IMR-90 (cell line): ENCODE results near the gene SYT5. TPM values are rescaled to one million over a fixed set of nuclear protein-coding genes. Genes with fewer than 3 reads are reported as not detected.

ENCODE experiments used
- ATAC-seq: fragments of 200-7000 bp; cut with Tn5 transposase; 2 replicates; pipeline ENCODE4 v1.9.1; 2020; ENCODE audit warnings: low read depth, mild to moderate bottlenecking, moderate library complexity
- BruUV-seq: library from RNA; stranded (reverse); fragments of 400-500 nt; replicated peaks from 2 replicates; lab custom pipeline; 2021; lab: Mats Ljungman, UMichigan
- CTCF ChIA-PET: fragments of 300-600 bp; formaldehyde crosslinking; extraction: SDS; loops from one replicate; lab custom pipeline; 2021; ENCODE audit warnings: antibody characterized with exemption; lab: Yijun Ruan, JAX
- POLR2A ChIA-PET: fragments of 300-600 bp; sonication (Branson Sonifier 250); formaldehyde crosslinking; loops from one replicate; lab custom pipeline; 2022; ENCODE audit warnings: antibody characterized with exemption; ENCODE audit not compliant: unreplicated experiment; lab: Charles Lee
- DNase-seq: peaks from one replicate; pipeline ENCODE4 v3.0.0; 2013
- H2AFZ ChIP-seq: replicated peaks from 2 replicates; pipeline ENCODE3; 2013; ENCODE audit warnings: low read length, mild to moderate bottlenecking; ENCODE audit not compliant: poor library complexity
- H2AK5ac ChIP-seq: 2 replicates; pipeline ENCODE4 v1.6.1; 2013; ENCODE audit warnings: low read depth, low read length, inconsistent platforms
- H2AK9ac ChIP-seq: replicated peaks from 2 replicates; pipeline ENCODE3; 2013; ENCODE audit warnings: mild to moderate bottlenecking, low read depth, low read length, moderate library complexity; ENCODE audit not compliant: poor library complexity
- H2BK120ac ChIP-seq: 2 replicates; pipeline ENCODE4 v1.6.1; 2013; ENCODE audit warnings: low read depth, low read length, inconsistent platforms
- H2BK15ac ChIP-seq: 3 replicates; pipeline ENCODE4 v1.6.1; 2013; ENCODE audit warnings: low read depth, low read length, inconsistent platforms
- H2BK20ac ChIP-seq: 2 replicates; pipeline ENCODE4 v1.6.1; 2013; ENCODE audit warnings: low read depth, mild to moderate bottlenecking, inconsistent platforms, low read length, moderate library complexity
- H2BK5ac ChIP-seq: 2 replicates; pipeline ENCODE4 v1.6.1; 2013; ENCODE audit warnings: mild to moderate bottlenecking, low read depth, low read length, inconsistent platforms; ENCODE audit not compliant: poor library complexity, severe bottlenecking
- H3K14ac ChIP-seq: replicated peaks from 2 replicates; pipeline ENCODE4 v1.6.1; 2013; ENCODE audit warnings: low read depth, low read length, inconsistent platforms
- H3K18ac ChIP-seq: 2 replicates; pipeline ENCODE4 v1.6.1; 2013; ENCODE audit warnings: low read depth, low read length, control low read depth
- H3K23ac ChIP-seq: 2 replicates; pipeline ENCODE4 v1.6.1; 2013; ENCODE audit warnings: low read depth, low read length, inconsistent platforms
- H3K27ac ChIP-seq: 2 replicates; pipeline ENCODE4 v1.5.1; 2013; ENCODE audit warnings: mild to moderate bottlenecking, control low read depth, low read length; ENCODE audit not compliant: insufficient read depth
- H3K27me3 ChIP-seq: 2 replicates; pipeline ENCODE4 v1.6.1; 2013; ENCODE audit warnings: low read length; ENCODE audit not compliant: control insufficient read depth, insufficient read depth
- H3K36me3 ChIP-seq: 2 replicates; pipeline ENCODE4 v1.6.1; 2013; ENCODE audit warnings: low read length, mixed read lengths; ENCODE audit not compliant: control insufficient read depth, insufficient read depth
- H3K4ac ChIP-seq: 2 replicates; pipeline ENCODE4 v1.6.1; 2013; ENCODE audit warnings: low read depth, low read length, inconsistent platforms
- H3K4me1 ChIP-seq: 2 replicates; pipeline ENCODE4 v1.6.1; 2013; ENCODE audit warnings: low read length, mixed read lengths; ENCODE audit not compliant: control insufficient read depth, insufficient read depth
- H3K4me2 ChIP-seq: 2 replicates; pipeline ENCODE4 v1.6.1; 2013; ENCODE audit warnings: low read depth, mild to moderate bottlenecking, control low read depth, low read length, moderate library complexity
- H3K4me3 ChIP-seq: 2 replicates; pipeline ENCODE4 v1.5.1; 2013; ENCODE audit warnings: low read depth, mild to moderate bottlenecking, control low read depth, low read length, moderate library complexity; ENCODE audit not compliant: insufficient read depth
- H3K56ac ChIP-seq: 2 replicates; pipeline ENCODE4 v1.6.1; 2013; ENCODE audit warnings: low read length, inconsistent platforms; ENCODE audit not compliant: insufficient read depth; ENCODE audit errors: extremely low read depth
- H3K79me1 ChIP-seq, 2 experiments: 2 replicates each; pipeline ENCODE4 v1.6.1; 2013; ENCODE audit warnings: low read length in 2 of 2, inconsistent platforms in 1 of 2, low read depth in 1 of 2
- H3K9ac ChIP-seq: 2 replicates; pipeline ENCODE4 v1.6.1; 2013; ENCODE audit warnings: low read depth, low read length, control low read depth
- H3K9me1 ChIP-seq: 2 replicates; pipeline ENCODE4 v1.6.1; 2013; ENCODE audit warnings: low read length, inconsistent platforms; ENCODE audit not compliant: insufficient read depth
- H3K9me3 ChIP-seq: 2 replicates; pipeline ENCODE4 v1.6.1; 2013; ENCODE audit warnings: low read length; ENCODE audit not compliant: control insufficient read depth, insufficient read depth
- H4K20me1 ChIP-seq: 2 replicates; pipeline ENCODE4 v1.6.1; 2013; ENCODE audit warnings: low read length, inconsistent platforms; ENCODE audit not compliant: insufficient read depth
- H4K5ac ChIP-seq: 2 replicates; pipeline ENCODE4 v1.6.1; 2013; ENCODE audit warnings: mild to moderate bottlenecking, low read depth, low read length, control low read depth
- H4K8ac ChIP-seq, 2 experiments: 2 replicates each; pipeline ENCODE4 v1.6.1; 2013; ENCODE audit warnings: low read depth in 2 of 2, low read length in 2 of 2, control low read depth in 1 of 2, inconsistent platforms in 1 of 2
- H4K91ac ChIP-seq: 2 replicates; pipeline ENCODE4 v1.6.1; 2013; ENCODE audit warnings: low read depth, low read length, inconsistent platforms; ENCODE audit not compliant: insufficient read depth
- CTCF ChIP-seq: conservative IDR thresholded peaks from 2 replicates; pipeline ENCODE4 v1.5.1; 2012; ENCODE audit warnings: mild to moderate bottlenecking, low read depth, low read length, improper control_type of control experiment
- ELK1 ChIP-seq: fragments of 150-350 bp; IDR thresholded peaks from 2 replicates; pipeline ENCODE4 v1.6.1; 2016; ENCODE audit warnings: low read depth, mild to moderate bottlenecking, low read length, moderate library complexity, borderline replicate concordance
- MAZ ChIP-seq: IDR thresholded peaks from 2 replicates; pipeline ENCODE4 v1.6.1; 2012; ENCODE audit warnings: low read depth, mild to moderate bottlenecking, low read length, improper control_type of control experiment, moderate library complexity, borderline replicate concordance
- RCOR1 ChIP-seq: IDR thresholded peaks from 2 replicates; pipeline ENCODE4 v1.6.1; 2012; ENCODE audit warnings: mild to moderate bottlenecking, low read length, improper control_type of control experiment; ENCODE audit not compliant: insufficient replicate concordance
- WGBS, 2 experiments: methylation state at CpG; one replicate each; pipeline versions ENCODE4 v1.1.5 to v1.1.7; 2013; ENCODE audit warnings: missing lambda C conversion rate in 2 of 2; ENCODE audit not compliant: insufficient read length in 1 of 2; ENCODE audit errors: extremely low coverage in 2 of 2; 5-methylcytosine and 5-hydroxymethylcytosine counted together
- dilution Hi-C: fragments of 300-500 bp; cut with HindIII; formaldehyde crosslinking; loops from one replicate; pipeline ENCODE4 v1.14.3; 2018; ENCODE audit warnings: low sequenced_read_pairs; ENCODE audit not compliant: unreplicated experiment
- in situ Hi-C: fragments of 300-500 bp; cut with MboI; formaldehyde crosslinking; loops from 3 replicates; pipeline ENCODE4 v1.14.3; 2019; ENCODE audit warnings: low sequenced_read_pairs, inconsistent platforms, mixed read lengths
- intact Hi-C: fragments of 100-400 bp; cut with micrococcal nuclease; formaldehyde crosslinking; loops from 2 replicates; pipeline ENCODE4 v1.10.0; 2022
- polyA plus RNA-seq, 3 experiments: library from polyadenylated mRNA; depleted of rRNA; stranded (reverse); fragments of >200 nt; gene quantifications; 2 replicates each; pipeline ENCODE4 v1.2.3, GENCODE V29; 2012; ENCODE audit warnings: low replicate concordance in 1 of 3
- total RNA-seq: library from RNA; depleted of rRNA; stranded (reverse); fragments of >200 nt; gene quantifications from 2 replicates; pipeline ENCODE4 v1.2.3, GENCODE V29; 2012

The SYT5 gene
- total and polyA plus RNA-seq, 2 of the 4 experiments (the other 2 are of a cell fraction): under 0.01 to 0.15 TPM

GRCh38 chr19:55212447-55212846 lies 32.4 kb upstream of the SYT5 start:
- DNase-seq (no peak), ATAC-seq (no peak)
- H2BK20ac ChIP-seq: no peak overlapping the region
- no peak overlapping the region for H2AK9ac ChIP-seq
- H4K8ac ChIP-seq: no peak overlapping the region
- no peak overlapping the region for H3K56ac ChIP-seq
- in situ Hi-C loops (no loop called here), intact Hi-C loops (no loop called here), dilution Hi-C loops (no loop called here)
- WGBS, 2 experiments: no CpG with 5 or more reads among the region's 3 CpGs
- H3K14ac ChIP-seq: no peak overlapping the region
- no peak overlapping the region for H3K9ac ChIP-seq
- no peaks in the 10 kb centered on the region for H3K79me1 ChIP-seq
- H3K4me2 ChIP-seq: no peak overlapping the region
- H3K23ac ChIP-seq: no peak overlapping the region
- no peaks in the 10 kb centered on the region for H3K36me3 ChIP-seq
- peaks cover 5% of the 10 kb centered on the region for H3K9me3 ChIP-seq
- no peaks in the 10 kb centered on the region for H3K27me3 ChIP-seq
- BruUV-seq: no TSS peak
- peaks cover 19% of the 10 kb centered on the region for H3K4me1 ChIP-seq
- H3K9me1 ChIP-seq: peaks cover 14% of the 10 kb centered on the region; the same call in 1 of the 2 replicates
- H2BK5ac ChIP-seq: no peak overlapping the region
- ChIA-PET POLR2A (no interaction called here), CTCF (no interaction called here)
- H2AK5ac ChIP-seq: no peak overlapping the region
- H4K20me1 ChIP-seq: peaks cover 14% of the 10 kb centered on the region
- no peak overlapping the region for H2BK120ac ChIP-seq
- H3K4me3 ChIP-seq: no peak overlapping the region
- no peak overlapping the region for H3K27ac ChIP-seq
- TF ChIP-seq CTCF: 0 out of 2 replicates have a peak, but pooled peaks have one; percentile 19
- TF ChIP-seq MAZ: no peak
- no peak for TF ChIP-seq ELK1
- TF ChIP-seq RCOR1: no peak
- H2BK15ac ChIP-seq: no peak overlapping the region
- H4K91ac ChIP-seq: no peak overlapping the region
- H2AFZ ChIP-seq: no peak overlapping the region
- no peak overlapping the region for H4K5ac ChIP-seq
- H3K4ac ChIP-seq: no peak overlapping the region
- no peak overlapping the region for H3K18ac ChIP-seq
